A673 (cell line): ENCODE data around the gene SPATA3. TPM values are rescaled to one million over a fixed set of nuclear protein-coding genes. Genes with fewer than 3 reads are reported as not detected.

Source experiments
- BruUV-seq: library from RNA; stranded (reverse); fragments of 400-500 nt; replicated peaks from 2 replicates; lab custom pipeline; 2021; lab: Mats Ljungman, UMichigan
- CTCF ChIA-PET: fragments of 300-600 bp; sonication (Branson Sonifier 250); formaldehyde crosslinking; loops from one replicate; lab custom pipeline; 2022; ENCODE audit warnings: antibody characterized with exemption; lab: Charles Lee
- POLR2A ChIA-PET: fragments of 300-600 bp; sonication (Branson Sonifier 250); formaldehyde crosslinking; loops from one replicate; lab custom pipeline; 2022; ENCODE audit warnings: antibody characterized with exemption; ENCODE audit not compliant: low non-redundant PET; lab: Charles Lee
- DNase-seq: peaks from one replicate; pipeline ENCODE4 v3.0.0-alpha.2; 2015; ENCODE audit warnings: low spot score
- H3K27ac ChIP-seq: fragments of 200-600 bp; sonication (generic); 2 replicates; pipeline ENCODE4 v1.5.1; 2016; ENCODE audit warnings: mixed run types, low read depth, mild to moderate bottlenecking, mixed read lengths, antibody characterized with exemption, low read length; ENCODE audit not compliant: poor library complexity, severe bottlenecking
- H3K27me3 ChIP-seq: fragments of 200-600 bp; sonication (generic); replicated peaks from 2 replicates; pipeline ENCODE4 v1.6.1; 2017; ENCODE audit warnings: mixed run types, low read depth, mild to moderate bottlenecking, mixed read lengths, antibody characterized with exemption, low read length; ENCODE audit not compliant: insufficient read depth, poor library complexity
- H3K36me3 ChIP-seq: fragments of 200-600 bp; sonication (generic); 2 replicates; pipeline ENCODE4 v1.6.1; 2016; ENCODE audit warnings: mixed run types, mild to moderate bottlenecking, mixed read lengths, antibody characterized with exemption, low read length; ENCODE audit not compliant: insufficient read depth, poor library complexity, severe bottlenecking
- H3K4me1 ChIP-seq: fragments of 200-600 bp; sonication (generic); 2 replicates; pipeline ENCODE4 v1.6.1; 2017; ENCODE audit warnings: mixed run types, mild to moderate bottlenecking, mixed read lengths, antibody characterized with exemption, low read length; ENCODE audit not compliant: insufficient read depth, poor library complexity, severe bottlenecking
- H3K4me3 ChIP-seq: fragments of 200-600 bp; sonication (generic); 2 replicates; pipeline ENCODE4 v1.5.1; 2016; ENCODE audit warnings: low read depth, mixed run types, mild to moderate bottlenecking, mixed read lengths, low read length; ENCODE audit not compliant: poor library complexity, severe bottlenecking
- H3K9me3 ChIP-seq: fragments of 200-600 bp; sonication (generic); 2 replicates; pipeline ENCODE4 v1.6.1; 2016; ENCODE audit warnings: mixed run types, low read depth, mild to moderate bottlenecking, mixed read lengths, antibody characterized with exemption, low read length; ENCODE audit not compliant: poor library complexity, severe bottlenecking
- CTCF ChIP-seq: fragments of 300-800, 200-600 bp; sonication (generic); conservative IDR thresholded peaks from 2 replicates; pipeline ENCODE4 v1.5.1; 2017; ENCODE audit warnings: low read depth, mild to moderate bottlenecking, antibody characterized with exemption, low read length, moderate library complexity, mixed read lengths
- EZH2 ChIP-seq: fragments of 200-600 bp; sonication (generic); IDR thresholded peaks from 2 replicates; pipeline ENCODE4 v1.6.1; 2017; ENCODE audit warnings: borderline replicate concordance, low read depth, mild to moderate bottlenecking, mixed read lengths, antibody characterized with exemption, low read length; ENCODE audit not compliant: poor library complexity, severe bottlenecking
- intact Hi-C: fragments of 100-400 bp; cut with micrococcal nuclease; formaldehyde crosslinking; loops from one replicate; pipeline ENCODE4 v1.10.0; 2022; ENCODE audit not compliant: unreplicated experiment
- total RNA-seq: library from RNA; stranded (reverse); gene quantifications from 2 replicates; pipeline ENCODE4 v1.2.3, GENCODE V29; 2021

Gene SPATA3
- total RNA-seq, 1 experiment from 2014 or later, result not detected

DNA sequence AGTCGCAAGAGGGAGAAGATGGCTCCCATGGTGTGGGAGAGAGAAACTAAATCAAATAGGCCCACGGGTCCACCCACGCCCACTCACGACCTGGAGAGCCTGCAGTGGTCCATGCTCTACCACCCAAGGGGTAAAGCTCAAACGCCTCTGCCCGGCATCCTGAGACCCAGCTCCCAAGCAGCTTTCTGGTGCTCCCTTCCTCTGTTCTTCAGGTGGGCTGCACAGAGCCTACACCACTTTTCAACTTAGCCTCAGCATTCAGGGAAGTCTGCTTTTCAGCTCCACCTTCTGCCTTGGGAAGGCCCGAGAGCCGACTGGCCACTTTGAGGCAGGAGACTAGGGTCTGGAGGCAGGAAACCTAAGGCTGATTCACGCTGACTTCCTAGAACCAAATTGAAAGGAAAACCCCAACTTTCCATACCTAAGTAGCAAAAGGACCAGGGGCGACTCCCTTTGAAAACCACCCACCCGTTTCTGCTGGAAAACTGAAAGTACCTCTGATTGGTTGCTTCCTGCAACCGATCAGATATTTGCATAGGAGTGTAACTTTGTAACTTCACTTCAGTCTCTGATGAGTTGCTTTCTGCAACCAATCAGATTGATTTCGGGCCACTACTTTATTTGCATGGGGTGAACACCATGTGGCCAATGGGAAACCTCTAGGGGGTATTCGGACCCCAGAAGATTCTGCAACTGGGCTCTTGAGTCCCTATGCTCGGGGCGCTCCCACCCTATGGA is 26.8 kb upstream of the SPATA3 start:
- CTCF ChIA-PET, result no interaction called here
- H3K27ac ChIP-seq, result no peak overlapping the region
- H3K4me1 ChIP-seq, result no peaks in the 10 kb centered on the region
- TF ChIP-seq EZH2, result no peak
- TF ChIP-seq CTCF, result no peak
- intact Hi-C loops, result no loop called here
- peak; percentile 18 for DNase-seq
- POLR2A ChIA-PET, result no interaction called here
- no TSS peak for BruUV-seq
- H3K9me3 ChIP-seq, result no peaks in the 10 kb centered on the region
- no peaks in the 10 kb centered on the region for H3K27me3 ChIP-seq
- peak overlapping the region; percentile 15 for H3K4me3 ChIP-seq
- no peaks in the 10 kb centered on the region for H3K36me3 ChIP-seq

DNA sequence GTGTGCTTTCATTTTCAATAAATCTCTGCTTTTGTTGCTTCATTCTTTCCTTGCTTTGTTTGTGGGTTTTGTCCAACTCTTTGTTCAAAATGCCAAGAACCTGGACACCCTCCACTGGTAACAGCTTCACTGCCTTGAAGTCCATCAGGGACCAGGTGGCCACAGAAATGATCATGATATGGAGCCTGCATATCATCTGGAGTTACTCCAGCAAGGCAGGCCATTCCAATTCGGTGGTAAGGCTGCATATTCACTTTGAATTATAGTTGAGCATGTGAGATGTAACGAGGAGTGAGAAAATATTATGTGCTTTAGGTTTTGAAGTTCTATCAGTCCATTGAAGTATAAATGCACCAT is 26.3 kb upstream of the SPATA3 start:
- no TSS peak for BruUV-seq
- no peak for TF ChIP-seq EZH2
- TF ChIP-seq CTCF, result no peak
- Histone ChIP-seq H3K27ac (no peak overlapping the region), H3K4me3 (no peak overlapping the region), H3K27me3 (no peaks in the 10 kb centered on the region), H3K36me3 (no peaks in the 10 kb centered on the region), H3K4me1 (no peaks in the 10 kb centered on the region), H3K9me3 (no peaks in the 10 kb centered on the region)
- intact Hi-C loops, result no loop called here
- ChIA-PET CTCF (no interaction called here), POLR2A (no interaction called here)
- no peak for DNase-seq

GRCh38 chr2:230972046-230972445 is 23.9 kb upstream of the SPATA3 start:
- intact Hi-C loops, result no loop called here
- no peaks in the 10 kb centered on the region for H3K4me1 ChIP-seq
- POLR2A ChIA-PET, result no interaction called here
- H3K36me3 ChIP-seq, result no peaks in the 10 kb centered on the region
- H3K9me3 ChIP-seq, result no peaks in the 10 kb centered on the region
- H3K4me3 ChIP-seq, result no peak overlapping the region
- BruUV-seq, result no TSS peak
- H3K27ac ChIP-seq, result no peak overlapping the region
- TF ChIP-seq EZH2, result no peak
- no peak for TF ChIP-seq CTCF
- H3K27me3 ChIP-seq, result no peaks in the 10 kb centered on the region
- CTCF ChIA-PET, result no interaction called here
- no peak for DNase-seq
